BLaER1 (cell line): ENCODE measurements around the gene DFFB.
A peak's percentile ranks its signal among the peaks of the same experiment; 100 is the strongest.
"Not testable (repeated sequence)": the region's sequence is repeated elsewhere in the genome, so short reads cannot be mapped to it uniquely, and the experiment has no call there.

Source experiments
- H3K27ac ChIP-seq: shearing (Covaris generic); formaldehyde crosslinking; 2 replicates; pipeline ENCODE4 v1.8.1; 2022
- H3K27me3 ChIP-seq: shearing (Covaris generic); formaldehyde crosslinking; 2 replicates; pipeline ENCODE4 v1.8.1; 2022
- H3K36me3 ChIP-seq: shearing (Covaris generic); formaldehyde crosslinking; 2 replicates; pipeline ENCODE4 v1.8.1; 2022
- H3K4me1 ChIP-seq: shearing (Covaris generic); formaldehyde crosslinking; 2 replicates; pipeline ENCODE4 v1.8.1; 2022
- H3K4me2 ChIP-seq: shearing (Covaris generic); formaldehyde crosslinking; 2 replicates; pipeline ENCODE4 v1.8.1; 2022
- H3K4me3 ChIP-seq: shearing (Covaris generic); formaldehyde crosslinking; 2 replicates; pipeline ENCODE4 v1.8.1; 2022
- H3K9ac ChIP-seq: shearing (Covaris generic); formaldehyde crosslinking; 2 replicates; pipeline ENCODE4 v1.8.1; 2022
- H3K9me3 ChIP-seq: shearing (Covaris generic); formaldehyde crosslinking; 2 replicates; pipeline ENCODE4 v1.8.1; 2022
- H4K20me1 ChIP-seq: shearing (Covaris generic); formaldehyde crosslinking; 2 replicates; pipeline ENCODE4 v1.8.1; 2022
- Cebpa-rat ChIP-seq: shearing (Covaris generic); IDR thresholded peaks from 2 replicates; pipeline ENCODE4 v1.8.1; 2022

DFFB gene

GRCh38 chr1:3910857-3911845 is 53.9 kb downstream of the DFFB start:
- TF ChIP-seq Cebpa-rat: no peak
- H3K36me3 ChIP-seq: no peaks in the 10 kb centered on the region
- H3K4me1 ChIP-seq: peaks cover 67% of the 10 kb centered on the region
- H3K4me2 ChIP-seq: peak overlapping the region; percentile 97
- H3K4me3 ChIP-seq: peak overlapping the region; percentile 48
- H3K9me3 ChIP-seq: no peaks in the 10 kb centered on the region
- H3K9ac ChIP-seq: peak overlapping the region; percentile 3; the same call in 1 of the 2 replicates
- H4K20me1 ChIP-seq: no peaks in the 10 kb centered on the region
- peak overlapping the region; percentile 46 for H3K27ac ChIP-seq
- no peaks in the 10 kb centered on the region for H3K27me3 ChIP-seq

GRCh38 chr1:3911981-3912808 is 54.9 kb downstream of the DFFB start:
- Histone ChIP-seq H3K36me3 (no peaks in the 10 kb centered on the region), H3K4me1 (peaks cover 56% of the 10 kb centered on the region), H3K4me2 (peak overlapping the region; percentile 97), H3K4me3 (no peak overlapping the region), H3K9ac (peak overlapping the region; percentile 3; the same call in 1 of the 2 replicates), H3K27ac (0 out of 2 replicates have a peak overlapping the region, but pooled peaks have one; percentile 18), H3K27me3 (no peaks in the 10 kb centered on the region), H3K9me3 (no peaks in the 10 kb centered on the region), H4K20me1 (no peaks in the 10 kb centered on the region)
- TF ChIP-seq Cebpa-rat: no peak

GRCh38 chr1:3912809-3913685 is 55.8 kb downstream of the DFFB start:
- Histone ChIP-seq H3K36me3 (no peaks in the 10 kb centered on the region), H3K9ac (no peak overlapping the region)

GRCh38 chr1:3914331-3914851 is 57.1 kb downstream of the DFFB start:
- H3K9me3 ChIP-seq: peaks cover 16% of the 10 kb centered on the region; the same call in 1 of the 2 replicates
- no peaks in the 10 kb centered on the region for H4K20me1 ChIP-seq
- H3K4me3 ChIP-seq: no peak overlapping the region
- TF ChIP-seq Cebpa-rat: no peak
- H3K36me3 ChIP-seq: no peaks in the 10 kb centered on the region
- H3K27me3 ChIP-seq: no peaks in the 10 kb centered on the region
- no peak overlapping the region for H3K4me2 ChIP-seq
- H3K9ac ChIP-seq: no peak overlapping the region
- H3K4me1 ChIP-seq: peaks cover 34% of the 10 kb centered on the region
- H3K27ac ChIP-seq: no peak overlapping the region

More at GRCh38 chr1:3912809-3913685, 55.8 kb downstream of the DFFB start:
- Histone ChIP-seq H3K4me2 (peak overlapping the region; percentile 97; the same call in 1 of the 2 replicates), H3K4me1 (peaks cover 48% of the 10 kb centered on the region), H3K27me3 (no peaks in the 10 kb centered on the region), H3K27ac (0 out of 2 replicates have a peak overlapping the region, but pooled peaks have one; percentile 18), H4K20me1 (no peaks in the 10 kb centered on the region), H3K9me3 (0 out of 2 replicates have a peak, but pooled peaks cover 4% of the 10 kb centered on the region), H3K4me3 (no peak overlapping the region)
- no peak for TF ChIP-seq Cebpa-rat

GRCh38 chr1:3914911-3915310 is 57.6 kb downstream of the DFFB start:
- Histone ChIP-seq H3K27ac (no peak overlapping the region), H3K27me3 (no peaks in the 10 kb centered on the region), H3K4me2 (no peak overlapping the region), H3K9ac (no peak overlapping the region), H3K4me1 (peaks cover 29% of the 10 kb centered on the region), H3K4me3 (no peak overlapping the region), H3K9me3 (peaks cover 16% of the 10 kb centered on the region; the same call in 1 of the 2 replicates), H4K20me1 (no peaks in the 10 kb centered on the region), H3K36me3 (no peaks in the 10 kb centered on the region)
- no peak for TF ChIP-seq Cebpa-rat

- no peak overlapping the region for H3K27ac ChIP-seq
- H3K4me1 ChIP-seq: peaks cover 22% of the 10 kb centered on the region
- H3K27me3 ChIP-seq: no peaks in the 10 kb centered on the region
- no peaks in the 10 kb centered on the region for H4K20me1 ChIP-seq
- no peak overlapping the region for H3K4me3 ChIP-seq
- H3K36me3 ChIP-seq: no peaks in the 10 kb centered on the region
- H3K9me3 ChIP-seq: peaks cover 16% of the 10 kb centered on the region; the same call in 1 of the 2 replicates
- H3K9ac ChIP-seq: no peak overlapping the region
- no peak for TF ChIP-seq Cebpa-rat
- H3K4me2 ChIP-seq: no peak overlapping the region
Observed at GRCh38 chr1:3915551-3916121, 58.4 kb downstream of the DFFB start.

- H3K9me3 ChIP-seq: peaks cover 16% of the 10 kb centered on the region; the same call in 1 of the 2 replicates
- H3K4me3 ChIP-seq: no peak overlapping the region
- H4K20me1 ChIP-seq: no peaks in the 10 kb centered on the region
- H3K36me3 ChIP-seq: no peaks in the 10 kb centered on the region
- no peak overlapping the region for H3K27ac ChIP-seq
- H3K4me2 ChIP-seq: no peak overlapping the region
- H3K27me3 ChIP-seq: no peaks in the 10 kb centered on the region
- no peak overlapping the region for H3K9ac ChIP-seq
- TF ChIP-seq Cebpa-rat: no peak
- peaks cover 4% of the 10 kb centered on the region; the same call in 1 of the 2 replicates for H3K4me1 ChIP-seq
Observed at GRCh38 chr1:3917761-3918160, 60.5 kb downstream of the DFFB start.

GRCh38 chr1:3918359-3918758 is 61.1 kb downstream of the DFFB start:
- not testable (repeated sequence) for H3K4me1 ChIP-seq, H3K36me3 ChIP-seq, H3K4me3 ChIP-seq, H3K9ac ChIP-seq, H3K27ac ChIP-seq, H4K20me1 ChIP-seq, H3K27me3 ChIP-seq, H3K4me2 ChIP-seq
- H3K9me3 ChIP-seq: peaks cover 16% of the 10 kb centered on the region; the same call in 1 of the 2 replicates
